Effector memory CD4-positive, alpha-beta T cell (primary cell): ENCODE data around the gene FBLN7.

Source experiments
- DNase-seq, 3 donors: peaks; one replicate each; pipeline ENCODE4 v3.0.0-alpha.2; 2020
- H3K27ac ChIP-seq: 2 replicates; pipeline ENCODE4 v1.7.0; 2013; ENCODE audit warnings: mild to moderate bottlenecking, low read length, moderate library complexity; ENCODE audit not compliant: insufficient read depth, poor library complexity, severe bottlenecking
- H3K27me3 ChIP-seq: replicated peaks from 2 replicates; pipeline ENCODE4 v1.7.0; 2013; ENCODE audit warnings: mild to moderate bottlenecking, low read length; ENCODE audit not compliant: insufficient read depth, control insufficient read depth, poor library complexity, severe bottlenecking
- H3K36me3 ChIP-seq: 2 replicates; pipeline ENCODE4 v1.7.0; 2013; ENCODE audit warnings: mild to moderate bottlenecking, low read length, moderate library complexity; ENCODE audit not compliant: control insufficient read depth, insufficient read depth
- H3K4me1 ChIP-seq: 2 replicates; pipeline ENCODE4 v1.7.0; 2013; ENCODE audit warnings: low read length, mild to moderate bottlenecking; ENCODE audit not compliant: control insufficient read depth, insufficient read depth, poor library complexity, severe bottlenecking
- H3K4me3 ChIP-seq: 2 replicates; pipeline ENCODE4 v1.7.0; 2013; ENCODE audit warnings: low read length, low read depth, mild to moderate bottlenecking; ENCODE audit not compliant: insufficient read depth, poor library complexity, severe bottlenecking
- H3K9me3 ChIP-seq: 2 replicates; pipeline ENCODE4 v1.7.0; 2013; ENCODE audit warnings: mild to moderate bottlenecking, low read length, moderate library complexity; ENCODE audit not compliant: control insufficient read depth

Gene FBLN7

GRCh38 chr2:112140205-112140802 lies 2.1 kb downstream of the FBLN7 start:
- Histone ChIP-seq H3K9me3 (no peaks in the 10 kb centered on the region), H3K4me1 (peaks cover 3% of the 10 kb centered on the region), H3K27ac (no peak overlapping the region), H3K4me3 (no peak overlapping the region), H3K27me3 (peaks cover 6% of the 10 kb centered on the region), H3K36me3 (no peaks in the 10 kb centered on the region)
- no peak for DNase-seq

GRCh38 chr2:112140899-112141625 lies 2.9 kb downstream of the FBLN7 start:
- Histone ChIP-seq H3K4me1 (peaks cover 3% of the 10 kb centered on the region), H3K27me3 (peaks cover 6% of the 10 kb centered on the region), H3K9me3 (no peaks in the 10 kb centered on the region), H3K36me3 (no peaks in the 10 kb centered on the region), H3K4me3 (no peak overlapping the region), H3K27ac (no peak overlapping the region)
- no peak for DNase-seq

GRCh38 chr2:112141626-112142007 lies 3.4 kb downstream of the FBLN7 start:
- no peaks in the 10 kb centered on the region for H3K36me3 ChIP-seq
- H3K27ac ChIP-seq, result no peak overlapping the region
- no peak for DNase-seq
- peaks cover 6% of the 10 kb centered on the region for H3K27me3 ChIP-seq
- no peak overlapping the region for H3K4me3 ChIP-seq
- no peaks in the 10 kb centered on the region for H3K9me3 ChIP-seq
- peaks cover 3% of the 10 kb centered on the region for H3K4me1 ChIP-seq

- H3K27ac ChIP-seq, result no peak overlapping the region
- H3K9me3 ChIP-seq, result no peaks in the 10 kb centered on the region
- peaks cover 5% of the 10 kb centered on the region for H3K27me3 ChIP-seq
- H3K4me3 ChIP-seq, result no peak overlapping the region
- no peaks in the 10 kb centered on the region for H3K36me3 ChIP-seq
- H3K4me1 ChIP-seq, result peaks cover 3% of the 10 kb centered on the region
- DNase-seq, result no peak
These were observed 4.4 kb downstream of the FBLN7 start for GRCh38 chr2:112142525-112143078.

- H3K9me3 ChIP-seq, result no peaks in the 10 kb centered on the region
- no peaks in the 10 kb centered on the region for H3K27me3 ChIP-seq
- no peaks in the 10 kb centered on the region for H3K36me3 ChIP-seq
- no peak for DNase-seq
- H3K4me1 ChIP-seq, result no peaks in the 10 kb centered on the region
- H3K27ac ChIP-seq, result no peak overlapping the region
- no peak overlapping the region for H3K4me3 ChIP-seq
These were observed 5.0 kb downstream of the FBLN7 start for GRCh38 chr2:112143150-112143549.

GRCh38 chr2:112144966-112145365 lies 6.8 kb downstream of the FBLN7 start:
- Histone ChIP-seq H3K36me3 (no peaks in the 10 kb centered on the region), H3K4me1 (no peaks in the 10 kb centered on the region), H3K27ac (no peak overlapping the region), H3K4me3 (no peak overlapping the region), H3K9me3 (no peaks in the 10 kb centered on the region), H3K27me3 (no peaks in the 10 kb centered on the region)
- DNase-seq, result no peak

GRCh38 chr2:112147382-112148168 lies 9.4 kb downstream of the FBLN7 start:
- H3K36me3 ChIP-seq, result no peaks in the 10 kb centered on the region
- H3K27me3 ChIP-seq, result no peaks in the 10 kb centered on the region
- no peak overlapping the region for H3K27ac ChIP-seq
- H3K4me1 ChIP-seq, result no peaks in the 10 kb centered on the region
- DNase-seq, result no peak
- no peak overlapping the region for H3K4me3 ChIP-seq
- no peaks in the 10 kb centered on the region for H3K9me3 ChIP-seq

- H3K27me3 ChIP-seq, result no peaks in the 10 kb centered on the region
- H3K36me3 ChIP-seq, result no peaks in the 10 kb centered on the region
- H3K4me1 ChIP-seq, result no peaks in the 10 kb centered on the region
- no peak overlapping the region for H3K4me3 ChIP-seq
- H3K9me3 ChIP-seq, result no peaks in the 10 kb centered on the region
- no peak for DNase-seq
- H3K27ac ChIP-seq, result no peak overlapping the region
These were observed 10.3 kb downstream of the FBLN7 start for GRCh38 chr2:112148477-112148876.

- Histone ChIP-seq H3K9me3 (no peaks in the 10 kb centered on the region), H3K4me3 (no peak overlapping the region), H3K4me1 (no peaks in the 10 kb centered on the region), H3K27me3 (no peaks in the 10 kb centered on the region), H3K36me3 (no peaks in the 10 kb centered on the region), H3K27ac (no peak overlapping the region)
- no peak for DNase-seq
These were observed 11.0 kb downstream of the FBLN7 start for GRCh38 chr2:112149194-112149593.
